Esophagus mucosa (tissue), 1 donor: ENCODE results near the gene PRKG1. TPM values are rescaled to one million over a fixed set of nuclear protein-coding genes. Genes with fewer than 3 reads are reported as not detected.

Source experiments
- ATAC-seq: fragments of 200-7000 bp; cut with Tn5 transposase; one replicate; pipeline ENCODE4 v1.9.1; 2020
- total RNA-seq: library from RNA; stranded (reverse); gene quantifications from one replicate; pipeline ENCODE4 v1.2.4, GENCODE V29; 2023
- donor health status: DM: yes; HTN: yes; CAD: no.

Gene PRKG1
- total RNA-seq, 1 donor from 2014 or later, result 0.80 TPM

GRCh38 chr10:52098130-52098529, 1023.8 kb downstream of the PRKG1 start:
- ATAC-seq, result no peak

- no peak for ATAC-seq
These were observed 1024.8 kb downstream of the PRKG1 start for GRCh38 chr10:52099026-52099600.

GRCh38 chr10:52100011-52100547, 1025.8 kb downstream of the PRKG1 start:
- no peak for ATAC-seq

DNA sequence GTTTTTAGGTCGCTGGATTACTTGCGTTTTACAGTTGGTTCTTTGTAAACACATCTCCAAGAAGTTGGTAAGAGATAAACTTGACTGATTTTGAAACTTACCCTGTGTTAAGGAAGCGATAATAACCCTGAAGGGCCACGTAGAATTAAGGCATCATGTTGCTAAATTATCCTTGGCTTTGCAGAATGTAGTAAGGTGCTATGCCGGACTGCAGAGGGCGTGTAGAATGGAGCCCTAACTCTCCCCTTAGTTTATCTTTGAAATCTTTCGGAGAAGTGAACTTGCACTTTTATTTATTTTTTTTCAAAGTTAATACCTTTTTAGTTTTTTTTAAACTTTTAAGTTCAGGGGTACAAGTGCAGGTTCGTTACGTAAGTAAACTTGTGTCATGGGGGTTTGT, 1031.0 kb downstream of the PRKG1 start:
- no peak for ATAC-seq

DNA sequence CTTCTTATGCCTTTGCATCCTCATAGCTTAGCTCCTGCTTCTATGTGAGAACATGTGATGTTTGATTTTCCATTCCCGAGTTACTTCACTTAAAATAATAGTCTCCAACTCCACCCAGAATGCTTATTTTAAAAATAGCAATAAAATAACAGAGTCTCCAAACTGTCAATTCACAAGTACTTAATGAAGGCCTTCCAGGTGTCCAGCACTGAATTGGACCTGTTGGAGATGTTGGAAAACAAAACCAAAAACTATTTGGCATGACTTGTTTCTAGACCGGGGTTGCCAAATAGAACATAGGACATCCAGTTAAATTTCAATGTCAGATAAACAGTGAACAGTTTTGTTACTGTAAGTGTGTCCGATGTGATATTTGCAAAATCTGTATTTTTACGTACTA, 1031.7 kb downstream of the PRKG1 start:
- no peak for ATAC-seq

- no peak for ATAC-seq
These were observed 1032.6 kb downstream of the PRKG1 start for GRCh38 chr10:52106899-52107298.

DNA sequence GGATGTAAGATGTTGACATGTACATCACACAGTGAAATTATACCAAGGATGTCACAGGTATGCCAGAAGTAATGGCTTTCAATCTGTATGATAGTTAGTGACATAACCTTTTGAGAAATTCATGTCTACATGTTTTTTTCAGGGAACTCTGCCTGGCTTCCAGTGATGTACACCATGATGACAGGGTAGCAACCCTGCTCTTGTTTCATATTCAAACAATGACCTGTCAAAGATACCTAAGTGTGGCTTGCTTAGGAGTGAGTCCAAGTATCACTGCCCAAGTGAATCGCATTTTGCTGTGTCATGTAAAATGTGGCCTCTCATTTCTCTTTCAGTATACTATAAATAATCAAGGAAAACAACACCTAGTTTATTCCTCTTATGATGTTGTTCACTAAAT, 1033.9 kb downstream of the PRKG1 start:
- no peak for ATAC-seq

DNA sequence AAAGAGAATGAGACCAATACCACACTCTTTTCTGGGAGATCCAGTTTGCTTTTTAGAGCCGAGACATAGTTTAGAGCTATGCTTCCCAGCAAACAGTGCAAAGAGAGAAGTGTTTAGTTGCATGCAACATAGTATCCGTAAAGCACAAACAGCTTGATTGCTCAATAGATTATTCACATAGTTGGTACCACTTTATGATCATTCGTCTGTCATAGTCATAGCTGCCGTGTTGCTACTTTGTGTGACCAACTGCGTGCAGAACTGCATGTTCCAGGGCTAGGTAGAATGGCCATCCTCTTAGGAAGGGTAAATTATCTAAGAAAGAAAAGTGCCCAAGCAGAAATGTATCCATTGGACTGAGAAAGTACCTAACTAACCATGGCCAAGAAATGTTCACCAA, 1036.3 kb downstream of the PRKG1 start:
- ATAC-seq, result no peak

DNA sequence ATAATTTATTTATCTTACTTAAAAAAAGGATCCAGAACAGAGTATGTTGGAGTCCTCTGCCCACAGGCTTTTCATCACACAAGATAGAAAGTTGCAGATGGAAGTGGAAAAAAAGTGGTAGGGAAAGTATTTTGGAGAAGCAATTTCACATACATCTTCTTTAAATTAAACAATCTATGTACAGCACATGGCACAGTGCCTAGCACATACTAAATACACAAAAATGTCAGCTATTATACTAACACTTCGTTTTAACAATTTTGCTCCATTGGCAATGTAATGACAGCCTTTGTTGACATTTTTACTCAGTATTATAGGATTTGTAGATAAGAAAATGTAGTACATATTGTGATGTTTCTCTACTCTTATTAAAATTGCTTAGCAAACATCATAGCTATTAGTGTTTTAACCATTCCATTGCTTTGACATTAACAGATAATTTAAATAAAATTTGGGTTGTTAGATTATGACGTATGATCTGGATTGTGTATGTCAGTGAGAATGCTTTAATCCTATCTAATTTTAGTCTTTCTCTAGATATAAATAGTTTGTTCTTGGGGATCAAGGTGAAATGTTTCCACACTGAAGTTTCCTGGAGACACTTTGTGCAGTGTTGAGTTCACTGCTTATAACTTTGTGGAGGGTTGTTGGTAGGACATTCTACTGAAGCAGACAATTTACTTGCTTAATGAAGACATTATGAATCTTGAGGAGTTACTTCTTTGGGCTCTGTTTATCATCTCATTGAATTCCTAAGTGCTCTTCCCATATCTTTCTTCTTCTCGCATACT, 1037.0 kb downstream of the PRKG1 start:
- ATAC-seq, result no peak

DNA sequence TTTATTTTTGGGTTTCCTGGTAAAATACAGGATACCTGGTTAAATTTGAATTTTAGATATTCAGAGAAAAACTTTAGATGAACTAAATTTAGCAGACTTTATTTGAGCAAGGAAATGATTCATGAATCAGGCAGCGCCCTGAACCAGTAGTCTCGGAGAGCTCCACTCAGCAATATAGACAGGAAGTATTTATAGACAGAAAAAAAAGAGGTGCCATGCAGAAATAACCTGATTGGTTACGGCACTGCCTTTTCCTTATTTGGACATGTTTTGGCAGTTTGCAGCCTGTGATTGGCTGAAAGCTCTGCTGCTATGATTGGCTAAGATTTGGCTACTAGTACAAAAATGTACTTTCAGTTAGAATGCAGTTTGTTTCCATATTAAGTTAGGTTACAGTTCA, 1041.5 kb downstream of the PRKG1 start:
- peak; percentile 43 for ATAC-seq

- no peak for ATAC-seq
These were observed 1045.2 kb downstream of the PRKG1 start for GRCh38 chr10:52119507-52119906.

DNA sequence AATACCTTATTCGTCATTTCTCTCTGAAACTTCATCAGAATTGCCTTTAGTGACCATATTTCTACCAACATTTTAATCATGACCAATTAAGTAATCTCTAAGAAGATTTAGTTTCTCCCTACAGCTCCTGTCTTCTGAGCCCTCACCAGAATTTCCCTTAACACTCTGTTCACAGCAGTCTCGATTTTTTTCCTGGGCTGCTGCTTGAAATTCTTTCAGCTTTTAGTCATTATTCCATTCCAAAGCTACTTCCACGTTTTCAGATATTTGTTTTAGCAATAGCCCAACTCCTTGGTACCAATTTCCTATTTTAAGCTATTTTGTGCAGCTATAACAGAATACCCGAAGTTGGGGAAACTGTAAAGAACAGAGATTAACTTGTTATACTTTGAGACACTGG, 1047.4 kb downstream of the PRKG1 start:
- no peak for ATAC-seq

- no peak for ATAC-seq
These were observed 1053.9 kb downstream of the PRKG1 start for GRCh38 chr10:52128056-52128683.

DNA sequence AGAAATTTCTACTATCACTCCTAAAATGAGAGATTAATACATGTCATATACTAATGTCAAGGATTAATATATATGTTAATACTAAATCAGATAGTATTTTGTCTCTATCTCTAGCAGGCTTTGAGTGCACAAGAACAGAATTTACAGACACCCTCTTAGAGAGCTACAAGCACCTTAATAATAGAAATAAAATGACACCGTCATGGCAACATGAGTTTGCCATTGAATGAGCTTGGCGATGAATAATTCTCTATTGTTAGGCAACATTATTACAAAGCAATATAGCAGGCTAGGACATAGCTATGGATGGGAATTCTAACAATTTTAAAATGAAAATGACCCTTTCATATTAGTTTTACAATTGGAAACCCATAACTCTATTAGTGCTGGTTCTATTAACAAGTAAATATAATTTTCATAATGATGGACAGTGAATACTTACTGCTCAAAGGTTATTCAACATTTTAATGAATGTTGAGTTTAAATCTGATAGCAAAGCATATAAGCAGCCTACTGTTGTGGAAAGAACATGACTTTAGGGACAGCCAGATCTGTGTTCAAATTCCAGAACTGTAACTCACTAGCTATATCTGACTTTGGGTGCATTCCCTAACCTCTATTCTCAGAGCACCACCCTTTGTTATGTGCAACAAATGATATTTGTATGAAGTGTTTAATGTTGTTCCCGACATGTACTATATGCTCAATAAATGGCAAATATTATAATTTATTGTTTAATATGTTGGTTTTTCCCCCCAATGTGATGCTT, 1055.3 kb downstream of the PRKG1 start:
- no peak for ATAC-seq

DNA sequence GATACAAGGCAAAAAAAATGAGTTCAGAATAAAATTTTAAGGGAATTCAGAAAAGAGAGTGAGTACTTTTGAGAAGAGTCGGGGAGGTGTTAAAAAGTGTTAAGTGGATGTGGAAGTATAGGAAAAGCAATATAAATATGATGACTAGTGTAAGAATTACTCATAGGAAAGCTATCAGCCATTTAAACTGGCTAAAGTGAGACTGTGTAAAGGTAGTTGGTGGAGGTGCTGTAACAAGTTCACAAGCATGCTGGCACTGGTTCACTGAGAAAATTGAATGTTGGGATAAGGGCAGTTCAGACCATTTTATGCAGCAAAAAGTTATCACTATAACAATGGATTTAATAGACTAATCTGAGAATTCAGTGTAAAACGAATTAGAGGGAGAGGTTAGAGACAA, 1060.8 kb downstream of the PRKG1 start:
- no peak for ATAC-seq

GRCh38 chr10:52136921-52137320, 1062.6 kb downstream of the PRKG1 start:
- no peak for ATAC-seq

- no peak for ATAC-seq
These were observed 1069.1 kb downstream of the PRKG1 start for GRCh38 chr10:52143338-52143737.

- ATAC-seq, result no peak
These were observed 1071.3 kb downstream of the PRKG1 start for GRCh38 chr10:52145636-52146035.

- no peak for ATAC-seq
These were observed 1072.5 kb downstream of the PRKG1 start for GRCh38 chr10:52146766-52147165.

DNA sequence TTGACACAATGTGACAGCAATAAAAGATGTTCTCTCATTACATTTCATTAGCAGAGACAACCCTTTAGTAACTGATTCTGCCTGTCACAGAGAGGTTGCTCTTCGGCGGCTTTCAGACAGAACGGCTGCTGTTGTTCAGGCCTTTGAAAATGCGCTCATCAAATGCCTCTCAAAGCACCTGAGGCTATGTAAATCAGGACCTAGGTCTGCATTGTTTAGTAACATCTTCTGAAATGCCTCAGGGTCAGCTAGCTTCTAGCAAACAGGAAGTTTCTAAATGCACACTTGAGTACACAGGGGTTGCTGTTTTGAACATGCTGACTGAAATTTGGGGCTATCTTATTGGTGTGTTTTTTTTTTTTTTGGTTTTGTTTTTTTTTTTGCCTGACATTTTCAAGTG, 1096.5 kb downstream of the PRKG1 start:
- ATAC-seq, result no peak

DNA sequence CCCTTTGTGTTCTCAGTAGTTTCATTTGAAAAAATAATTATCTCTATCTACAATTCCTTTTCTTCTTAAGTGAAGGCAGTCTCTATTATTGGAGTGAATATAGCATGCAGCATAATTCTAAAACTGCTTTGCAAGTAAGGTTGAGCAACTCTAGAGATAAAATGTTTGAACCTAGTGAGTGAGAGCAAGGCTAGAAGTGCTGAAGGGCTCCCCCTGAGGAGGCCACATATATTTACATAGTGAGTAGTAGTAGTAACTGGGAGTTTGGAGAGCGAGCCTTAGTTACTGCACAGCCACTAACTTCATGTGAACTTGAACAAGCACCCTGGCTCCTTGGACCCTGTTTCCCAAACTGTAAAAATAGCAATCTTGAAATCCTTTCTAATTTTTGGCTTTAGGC, 1098.3 kb downstream of the PRKG1 start:
- no peak for ATAC-seq

- ATAC-seq, result no peak
These were observed 1111.0 kb downstream of the PRKG1 start for GRCh38 chr10:52185256-52185655.
